GM19043 (cell line): ENCODE results near the gene TFEB.
A peak's percentile ranks its signal among the peaks of the same experiment; 100 is the strongest.

Experiments
- ATAC-seq: cut with Tn5 transposase; IDR thresholded peaks from one replicate; pipeline ENCODE4 v1.9.1; 2021; ENCODE audit warnings: low read depth; ENCODE audit not compliant: unreplicated experiment

TFEB gene

DNA sequence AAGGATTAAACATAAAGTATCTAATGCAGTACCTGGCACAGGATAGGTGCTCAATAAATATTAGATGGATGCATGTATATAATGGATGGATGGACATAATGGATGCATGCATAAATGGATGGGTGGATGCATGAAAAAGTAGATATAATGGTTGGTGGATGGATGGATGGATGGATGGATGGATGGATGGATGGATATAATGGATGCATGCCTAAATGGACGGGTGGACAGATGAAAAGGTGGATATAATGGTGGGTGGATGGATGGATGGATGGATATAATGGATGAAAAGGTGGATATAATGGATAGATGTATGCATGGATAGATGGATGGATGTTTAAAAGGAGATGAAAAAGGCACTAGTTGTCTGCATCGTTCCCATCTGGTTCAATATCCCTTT, 26.0 kb downstream of the TFEB start:
- ATAC-seq = no peak

DNA sequence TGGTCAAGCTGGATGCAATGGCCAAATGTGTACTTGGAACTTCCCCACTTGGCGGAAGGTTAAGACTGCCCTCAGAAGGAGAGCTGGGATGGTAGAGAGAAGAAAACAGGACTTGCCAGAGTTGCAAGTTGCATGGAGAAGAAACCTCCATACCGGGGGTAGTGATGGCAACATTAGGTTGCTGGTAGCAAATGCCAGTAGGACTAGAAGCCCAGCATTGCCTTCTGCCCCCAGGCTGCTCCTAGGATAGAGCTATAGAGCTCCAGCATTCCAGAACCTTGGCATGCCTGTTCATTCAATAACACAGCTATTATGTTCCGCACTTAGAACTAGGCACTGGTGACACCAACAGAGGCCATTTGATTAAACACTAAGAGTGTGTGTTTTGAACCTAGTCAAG, 26.6 kb downstream of the TFEB start:
- ATAC-seq = no peak

DNA sequence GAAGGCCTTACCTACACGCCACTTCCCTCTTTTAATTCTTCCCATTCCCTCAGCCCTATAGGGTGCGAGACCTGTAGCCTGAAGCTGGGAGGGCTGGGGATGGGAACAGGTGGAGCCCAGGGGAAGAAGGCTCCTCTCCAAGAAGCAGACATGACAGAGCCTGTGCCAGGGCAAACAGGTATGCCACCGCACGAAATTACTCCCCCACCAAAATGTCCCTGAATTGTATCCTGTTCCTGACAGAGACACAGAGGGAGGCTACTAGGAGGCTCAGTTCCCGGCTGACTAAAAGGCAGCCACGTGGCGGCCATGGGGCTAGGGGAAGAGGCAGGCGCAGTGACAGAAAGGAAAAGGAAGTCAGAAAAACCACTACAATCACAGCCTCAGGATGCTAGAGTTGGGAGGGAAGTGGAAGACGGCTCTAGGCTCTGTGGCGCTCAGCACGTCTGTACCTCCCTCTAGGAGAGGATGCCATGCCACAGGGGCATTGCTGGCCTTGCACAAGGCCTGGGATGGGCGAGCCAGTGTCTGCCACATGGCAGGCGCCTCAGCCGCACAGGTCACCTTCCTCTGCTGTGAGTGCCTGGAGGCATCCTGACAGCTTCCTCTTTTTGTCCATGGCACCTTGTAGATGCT, 27.7 kb downstream of the TFEB start:
- ATAC-seq = no peak

DNA sequence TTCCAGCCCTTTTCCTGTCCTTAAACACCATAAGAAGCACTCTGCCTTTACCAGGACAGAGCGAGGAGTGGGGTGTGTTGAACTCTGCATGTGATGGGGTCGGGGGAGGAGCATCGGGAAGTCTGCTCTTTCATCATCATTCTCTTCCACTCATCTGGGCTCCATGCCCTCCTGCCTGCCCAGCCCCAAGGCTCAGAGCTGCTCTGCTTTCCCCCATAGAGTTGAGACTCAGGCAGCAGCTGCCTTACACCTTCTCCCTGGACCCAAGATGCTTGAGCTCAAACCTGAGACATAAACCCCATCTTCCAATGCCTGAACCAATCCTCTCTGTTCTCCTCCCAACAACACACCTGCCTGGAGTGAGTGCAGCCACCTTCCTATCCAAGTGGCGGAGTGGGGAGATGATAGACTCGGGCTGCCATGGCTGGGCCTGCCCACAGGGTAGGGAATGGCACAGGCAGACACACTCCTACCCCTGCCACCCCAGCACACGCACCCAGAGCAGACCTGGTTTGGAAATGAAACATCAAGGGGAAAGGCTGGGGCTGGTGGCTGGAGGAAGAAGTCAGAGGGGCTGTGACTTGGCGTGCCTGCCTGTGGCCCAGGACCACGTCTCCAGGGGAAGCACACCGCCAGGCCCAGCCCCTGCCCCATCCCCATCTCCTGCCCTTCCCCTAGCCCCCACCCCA, 28.4 kb downstream of the TFEB start:
- ATAC-seq = no peak

DNA sequence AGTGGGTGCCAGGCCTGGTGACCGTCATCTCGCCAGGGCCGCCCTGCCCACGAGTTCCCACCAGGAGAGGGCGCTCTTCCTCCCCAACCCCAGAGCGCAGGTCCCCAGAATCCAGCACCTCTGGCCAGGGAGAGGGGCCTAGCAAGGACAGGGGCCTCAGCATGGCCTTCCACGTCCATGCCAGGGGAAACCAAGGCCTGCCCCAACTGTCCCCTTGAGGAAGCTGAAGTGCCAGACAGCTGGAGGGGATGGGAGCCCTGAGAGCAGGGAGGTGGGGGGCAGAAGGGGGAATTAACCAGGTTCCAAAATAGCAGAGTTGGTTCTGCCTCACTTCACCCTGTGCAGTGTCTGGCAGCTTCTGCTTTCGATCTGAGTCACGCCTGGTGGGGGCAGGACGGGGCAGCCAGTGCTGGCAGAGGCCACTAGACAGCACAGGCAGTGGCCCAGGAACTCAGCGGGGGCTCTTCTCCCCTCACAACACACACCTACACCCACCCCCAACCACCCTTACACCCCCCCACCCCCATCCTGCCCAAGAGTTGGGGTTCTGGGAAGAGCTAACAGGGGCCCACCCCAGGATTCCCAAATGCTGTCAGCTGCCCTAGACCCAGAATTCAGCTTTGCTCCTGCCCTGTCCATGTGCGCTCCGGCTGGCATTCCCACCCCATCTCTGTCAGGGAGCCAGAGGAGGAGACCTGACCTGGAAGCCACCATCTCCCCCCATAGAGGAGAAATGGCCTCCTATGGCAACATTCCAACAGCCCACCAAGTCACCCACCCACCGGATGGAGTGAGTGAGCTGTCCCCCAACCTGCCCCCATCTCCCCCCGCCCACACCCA, 29.2 kb downstream of the TFEB start:
- peak; percentile 55 for ATAC-seq

DNA sequence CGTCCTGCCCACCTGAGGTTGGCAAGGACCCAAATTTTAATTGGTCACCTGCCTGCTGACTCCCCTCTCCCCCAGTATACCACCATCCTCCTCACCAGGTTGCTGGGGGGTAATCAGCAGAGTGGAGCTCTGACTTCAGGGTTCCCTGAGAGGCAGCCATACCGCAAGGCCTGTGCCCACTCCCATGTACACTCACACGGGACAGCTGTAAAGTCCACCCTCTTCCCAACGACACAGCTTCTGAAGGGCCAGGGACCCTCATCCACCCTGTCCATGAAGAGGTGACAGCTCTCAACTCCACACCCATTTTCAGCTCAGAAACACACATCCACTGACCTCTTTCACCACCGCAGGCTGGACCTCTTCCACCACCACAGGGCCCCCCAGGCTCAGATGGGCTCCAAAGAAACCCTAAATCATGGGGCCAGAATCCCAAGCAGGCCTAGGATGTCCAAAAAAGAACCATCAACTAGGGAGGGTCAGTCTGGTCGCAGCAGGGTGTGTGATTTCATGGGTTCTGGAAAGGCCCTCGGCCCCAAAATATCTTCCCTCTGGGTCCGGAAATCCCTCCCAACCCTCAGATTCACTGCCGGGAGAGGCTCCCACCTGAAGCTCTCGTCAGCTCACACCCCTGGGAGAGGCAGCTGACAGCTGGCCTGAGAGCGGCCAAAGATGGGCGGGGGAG, 30.0 kb downstream of the TFEB start:
- no peak for ATAC-seq

DNA sequence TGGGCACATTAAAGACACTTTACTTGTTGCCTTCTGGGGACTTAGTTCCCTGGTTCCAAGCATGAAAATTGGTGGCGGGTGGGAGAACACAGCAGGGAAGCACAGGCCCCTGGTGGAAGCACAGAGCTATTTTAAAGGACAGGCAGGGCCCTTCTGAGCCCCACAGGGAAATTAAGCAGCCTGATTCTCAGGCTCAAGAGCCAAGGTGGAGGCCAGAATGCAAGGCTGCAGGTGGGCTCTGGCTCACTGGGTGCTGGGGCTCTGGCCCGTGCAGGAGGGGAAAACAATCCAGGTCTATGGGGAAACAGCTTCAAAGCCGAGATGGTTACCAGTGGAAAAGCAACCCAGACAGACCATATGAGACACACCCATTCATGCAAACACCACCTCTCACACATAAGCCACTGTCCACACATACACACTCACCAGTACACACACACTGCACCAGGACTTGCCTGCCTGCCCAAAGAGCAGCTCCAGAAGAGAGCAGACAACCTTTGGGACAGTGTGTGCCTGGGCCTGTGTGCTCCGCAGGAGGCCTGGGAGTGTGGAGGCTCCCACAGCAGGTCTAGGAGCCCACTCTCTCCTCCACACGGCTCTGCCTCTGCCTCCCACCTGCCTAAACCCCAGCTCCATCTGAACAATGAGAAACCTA, 30.6 kb downstream of the TFEB start:
- no peak for ATAC-seq

DNA sequence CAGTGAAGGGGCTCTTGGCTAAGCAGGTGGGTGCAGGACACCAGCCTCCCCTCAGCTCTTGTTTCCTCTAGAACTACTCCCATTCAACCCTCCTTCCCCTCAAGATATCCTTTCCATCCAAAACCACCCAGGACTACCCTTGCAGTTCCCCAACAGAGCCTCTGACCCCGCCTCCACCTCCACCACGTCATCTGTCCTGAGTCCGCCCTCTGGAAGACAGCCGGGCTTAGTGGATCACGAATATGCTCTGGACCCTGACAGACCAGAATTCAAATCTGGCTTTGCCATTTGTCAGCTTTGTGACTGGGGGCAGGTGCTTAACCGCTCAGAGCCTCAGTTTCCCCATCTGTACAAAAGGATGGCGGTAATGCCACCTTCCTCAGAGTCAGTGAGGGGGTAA, 31.4 kb downstream of the TFEB start:
- ATAC-seq = no peak

DNA sequence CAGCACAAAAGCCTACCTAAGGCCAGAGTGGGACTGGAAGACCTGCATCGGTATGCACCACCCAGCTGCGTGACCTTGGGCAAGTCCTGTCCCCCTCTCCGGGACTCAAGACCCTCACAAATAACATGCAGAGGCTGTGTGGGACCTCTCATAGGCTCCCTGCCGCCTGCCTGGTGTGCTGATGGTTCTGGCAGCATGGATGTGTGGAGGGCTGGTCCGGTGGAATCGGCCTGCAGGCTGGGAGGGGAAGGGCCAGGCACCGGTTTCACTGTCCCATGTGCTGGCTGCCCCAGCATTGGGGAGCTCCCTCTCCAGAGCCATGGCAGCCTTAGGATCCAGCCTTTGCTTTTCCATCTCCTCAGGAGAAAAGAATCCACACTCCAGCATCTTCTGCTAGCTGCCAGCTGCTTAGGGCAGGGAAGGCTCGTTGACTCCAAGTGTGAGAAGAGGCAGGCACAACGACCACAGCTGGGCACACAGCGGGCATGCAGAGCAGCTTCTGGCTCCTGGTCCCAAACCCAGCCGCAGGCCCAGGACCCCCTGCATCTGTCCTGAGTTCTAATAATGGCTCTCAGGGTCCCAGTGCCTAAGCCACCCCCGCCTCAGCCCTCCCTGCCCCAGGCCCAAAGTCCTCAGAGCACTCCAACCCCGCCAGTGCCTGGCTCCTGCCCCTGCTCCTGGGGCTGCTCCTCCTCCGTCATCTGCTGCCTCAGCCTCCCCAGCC, 32.5 kb downstream of the TFEB start:
- ATAC-seq = no peak

DNA sequence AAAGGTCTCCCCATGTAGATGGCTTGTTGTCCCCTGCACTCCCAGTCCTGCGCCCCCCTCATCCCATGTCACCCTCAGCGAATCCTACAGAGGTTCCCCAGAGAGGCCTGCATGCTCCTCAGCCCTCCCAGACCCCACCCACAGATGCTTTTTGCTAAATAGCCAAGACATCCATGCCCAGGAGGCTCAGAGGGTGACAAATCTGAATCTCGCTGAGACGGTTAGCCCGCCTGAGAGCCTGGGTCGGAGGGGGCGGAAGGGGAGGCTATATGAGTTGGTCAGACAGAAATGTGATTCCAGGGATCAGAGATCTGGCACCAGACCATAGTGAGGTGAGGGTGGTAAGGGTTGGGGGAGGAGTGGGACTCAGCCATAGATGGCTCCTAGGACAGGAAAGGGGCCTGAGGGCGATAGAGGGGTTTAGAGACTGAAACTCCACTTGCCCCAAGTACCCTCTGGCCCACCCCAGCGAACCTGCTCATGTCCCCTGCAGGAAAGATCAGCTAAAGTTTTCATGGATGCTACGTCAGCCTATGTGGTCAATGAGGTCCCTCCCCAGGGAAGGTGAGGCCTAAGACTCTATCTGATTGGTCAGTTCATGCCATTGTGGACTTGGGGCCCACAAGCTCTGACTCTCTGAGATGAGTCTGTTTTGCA, 33.2 kb downstream of the TFEB start:
- no peak for ATAC-seq

DNA sequence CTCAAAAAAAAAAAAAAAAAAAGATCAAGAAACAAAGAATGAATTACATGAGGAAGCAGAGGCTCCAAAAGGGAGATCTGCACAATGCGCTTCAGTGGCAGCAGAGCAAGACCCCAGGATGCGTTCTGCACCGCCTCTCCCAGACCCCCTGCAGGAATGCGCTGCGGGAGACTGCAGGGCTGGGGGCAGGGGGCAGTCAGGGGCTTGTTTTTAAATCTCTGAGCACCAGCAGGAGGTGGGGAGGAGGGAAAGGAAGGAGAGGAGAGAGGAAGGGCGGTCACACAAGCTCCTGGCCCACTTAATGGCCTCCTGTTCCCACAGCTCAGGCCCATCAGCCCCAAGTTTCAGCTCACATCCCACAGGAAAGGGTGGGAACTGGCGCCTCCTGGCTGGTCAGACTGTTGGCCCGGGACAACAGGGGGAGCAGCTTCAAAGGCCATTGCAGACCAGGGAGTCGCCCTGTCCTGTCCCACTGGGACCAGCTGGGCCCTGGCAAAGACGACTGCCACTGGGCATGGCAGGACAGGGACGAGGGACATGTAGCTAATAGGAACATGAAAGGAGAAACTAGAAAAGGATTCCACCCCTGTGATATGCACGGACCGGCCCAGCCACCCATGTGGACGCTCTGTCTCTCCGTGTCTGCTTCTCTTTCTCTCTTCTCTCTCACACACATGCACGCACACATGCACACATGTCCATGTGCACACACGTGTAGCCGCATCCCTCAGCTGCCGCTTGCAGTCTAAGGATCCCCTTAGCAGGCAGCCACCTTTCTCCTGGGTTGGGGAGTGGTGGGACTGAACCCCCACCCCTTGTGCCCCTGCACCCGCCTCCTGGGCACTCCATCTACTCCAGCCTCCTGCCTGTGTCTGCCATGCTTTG, 34.7 kb downstream of the TFEB start:
- ATAC-seq = no peak

DNA sequence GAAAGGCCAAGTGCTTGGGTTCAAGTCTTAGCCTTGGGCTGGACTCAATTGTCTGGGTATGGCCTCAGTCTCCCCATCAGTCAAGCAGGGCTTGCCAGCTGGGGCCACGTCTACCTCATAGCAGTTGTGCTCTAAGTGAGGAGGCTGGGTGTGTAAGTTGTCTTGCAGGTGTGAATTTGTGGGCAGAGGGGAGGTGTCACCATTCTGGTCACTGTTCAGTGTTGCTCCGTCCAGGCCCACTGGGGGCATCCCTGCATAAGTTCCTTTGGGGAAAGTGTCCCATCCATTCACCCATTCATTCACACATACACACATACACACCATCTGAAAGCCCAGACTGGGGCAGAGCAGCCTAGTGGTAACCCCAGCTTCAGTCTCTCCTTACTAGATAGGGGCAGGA, 36.3 kb downstream of the TFEB start:
- no peak for ATAC-seq

DNA sequence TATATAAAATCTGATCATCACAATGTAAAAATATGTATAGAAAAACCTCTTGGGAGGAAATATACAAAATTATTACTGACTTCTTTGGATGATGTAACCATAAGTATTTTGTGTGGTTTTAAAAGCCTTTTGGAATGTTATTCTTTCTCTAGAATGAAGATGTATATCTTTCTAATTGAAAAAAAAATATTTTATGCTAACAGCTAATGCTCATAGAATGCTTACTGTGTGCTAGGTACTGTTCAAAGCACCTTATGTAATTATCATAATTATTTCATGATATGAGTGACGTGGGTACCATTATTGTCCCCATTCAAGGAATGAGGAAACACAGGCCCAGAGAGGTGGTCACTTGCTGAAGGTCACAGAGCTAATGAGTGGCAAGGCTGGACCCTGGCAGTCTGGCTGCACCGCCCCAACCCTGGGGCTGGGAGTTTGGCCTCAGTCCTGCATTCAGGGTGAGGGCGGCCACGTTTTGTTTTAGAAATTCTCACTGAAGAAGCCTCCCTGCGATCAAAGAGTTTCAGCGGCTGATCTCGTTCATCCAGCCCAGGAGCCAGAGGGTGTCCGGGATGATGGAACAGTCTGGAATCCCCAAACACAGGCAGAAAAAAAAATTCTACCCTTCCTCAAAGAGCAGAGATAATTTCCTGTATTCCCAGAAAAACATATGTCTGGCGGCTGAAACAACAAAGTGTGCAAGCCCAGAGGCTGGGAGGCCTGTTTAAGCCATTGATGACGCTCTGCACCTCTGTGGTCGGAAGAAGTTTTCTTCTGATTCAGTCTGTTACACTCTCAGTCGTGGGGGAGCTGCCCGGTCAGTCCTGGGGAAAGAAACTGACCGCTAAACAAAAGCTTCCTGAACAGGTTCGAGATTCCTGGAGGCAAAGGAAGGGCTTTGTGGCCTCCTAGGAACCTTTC, 37.3 kb downstream of the TFEB start:
- no peak for ATAC-seq

DNA sequence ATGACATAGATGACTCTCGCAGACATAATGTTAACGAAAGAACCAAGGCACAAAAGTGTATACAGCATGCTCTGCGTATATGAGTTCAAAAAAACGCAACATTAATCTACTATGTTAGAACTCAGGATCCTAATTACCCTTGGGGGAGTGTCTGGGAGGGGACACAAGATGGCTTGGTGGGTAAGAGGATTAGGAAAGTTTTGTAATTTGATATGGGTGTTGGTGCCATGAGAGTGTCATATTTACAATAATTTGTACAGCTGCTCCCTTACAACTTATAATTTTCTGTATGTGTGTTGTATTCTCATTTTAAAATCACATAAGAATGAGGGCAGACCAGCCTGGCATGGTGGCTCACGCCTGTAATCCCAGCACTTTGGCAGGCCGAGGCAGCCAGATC, 38.6 kb downstream of the TFEB start:
- no peak for ATAC-seq

DNA sequence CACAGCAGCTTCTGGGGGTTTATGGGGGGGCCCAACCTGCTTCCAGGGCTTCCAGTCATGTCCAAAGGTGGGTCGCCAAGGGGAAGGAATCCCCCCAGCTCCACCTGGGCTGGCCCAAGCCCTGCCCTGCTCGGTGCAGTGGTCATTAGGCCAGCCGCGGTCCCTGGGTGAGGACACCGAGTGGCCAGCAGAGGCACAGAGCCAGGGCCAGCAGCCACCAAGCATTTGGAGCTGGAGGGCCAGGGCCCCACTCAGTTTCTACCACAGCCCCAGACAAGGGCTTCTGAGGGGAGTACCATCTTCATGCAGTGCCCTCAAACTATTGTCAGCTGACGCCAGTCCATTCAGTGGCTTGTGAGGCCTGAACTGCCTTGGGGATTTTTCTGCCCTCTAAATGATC, 39.6 kb downstream of the TFEB start:
- no peak for ATAC-seq

DNA sequence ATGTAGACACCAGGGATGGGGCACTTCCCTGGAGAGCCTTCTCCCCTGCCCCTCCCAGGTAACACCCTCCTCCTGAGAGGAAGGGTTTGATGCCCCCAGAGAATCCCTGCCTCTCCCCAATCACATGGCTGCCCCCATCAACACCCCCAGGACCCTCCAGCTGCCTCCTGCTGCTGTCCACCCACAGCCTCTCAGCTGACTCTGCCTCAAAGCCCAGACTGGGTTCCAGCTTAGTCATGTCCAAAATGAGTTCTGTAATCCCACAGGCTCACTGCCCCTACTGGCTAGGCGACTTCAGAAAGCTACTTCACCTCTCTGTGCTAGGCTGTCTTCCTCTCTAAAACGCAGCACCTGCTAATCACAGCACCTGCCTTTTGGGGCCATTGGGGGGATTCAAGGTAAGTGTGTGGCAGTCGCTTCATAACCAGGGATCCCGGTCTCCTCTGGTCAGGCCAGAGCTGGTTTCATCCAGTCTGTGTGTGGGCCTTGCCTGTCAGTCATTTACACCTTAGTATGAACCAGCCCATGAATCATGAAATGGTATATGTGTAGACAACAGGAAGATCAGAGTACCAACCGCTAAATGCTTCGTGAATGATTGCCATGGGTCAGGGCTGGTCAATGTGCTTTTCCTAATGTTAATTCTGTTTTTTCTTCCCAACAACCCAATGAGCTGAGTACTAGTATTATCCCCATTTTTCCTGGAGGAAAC, 40.4 kb downstream of the TFEB start:
- ATAC-seq = no peak
